BJ (cell line): ENCODE measurements around the gene C19orf73. TPM values are rescaled to one million over a fixed set of nuclear protein-coding genes. Genes with fewer than 3 reads are reported as not detected.

ENCODE experiments used
- CTCF ChIA-PET: fragments of 350-600 bp; formaldehyde crosslinking; extraction: SDS; loops from one replicate; lab custom pipeline; 2021; ENCODE audit warnings: antibody characterized with exemption, inconsistent platforms; lab: Yijun Ruan, JAX
- POLR2A ChIA-PET: fragments of 300-600 bp; sonication (Branson Sonifier 250); formaldehyde crosslinking; extraction: SDS; loops from one replicate; lab custom pipeline; 2021; ENCODE audit warnings: antibody characterized with exemption; lab: Charles Lee
- DNase-seq: peaks from one replicate; pipeline ENCODE4 v3.0.0-alpha.2; 2011; ENCODE audit warnings: low read depth
- H3K27me3 ChIP-seq: 2 replicates; pipeline ENCODE4 v1.6.0; 2011; ENCODE audit warnings: low read length; ENCODE audit not compliant: control insufficient read depth, insufficient read depth
- H3K36me3 ChIP-seq: 2 replicates; pipeline ENCODE4 v1.5.1; 2011; ENCODE audit warnings: low read length; ENCODE audit not compliant: control insufficient read depth, insufficient read depth
- H3K4me3 ChIP-seq: 2 replicates; pipeline ENCODE4 v1.5.1; 2011; ENCODE audit warnings: low read depth, mild to moderate bottlenecking, control low read depth, low read length
- polyA plus RNA-seq: library from polyadenylated mRNA; depleted of rRNA; stranded (reverse); fragments of >200 nt; gene quantifications from 2 replicates; pipeline ENCODE4 v1.2.3, GENCODE V29; 2011
- TF ChIP-seq, protein P1 (sequence below): IDR thresholded peaks from 2 replicates; pipeline ENCODE4 v1.5.1; 2011; ENCODE audit warnings: low read depth, mild to moderate bottlenecking, control low read depth, inconsistent platforms, low read length, moderate library complexity; ENCODE audit not compliant: insufficient read depth

The C19orf73 gene
- polyA plus RNA-seq, 1 experiment: 0.94 TPM

DNA sequence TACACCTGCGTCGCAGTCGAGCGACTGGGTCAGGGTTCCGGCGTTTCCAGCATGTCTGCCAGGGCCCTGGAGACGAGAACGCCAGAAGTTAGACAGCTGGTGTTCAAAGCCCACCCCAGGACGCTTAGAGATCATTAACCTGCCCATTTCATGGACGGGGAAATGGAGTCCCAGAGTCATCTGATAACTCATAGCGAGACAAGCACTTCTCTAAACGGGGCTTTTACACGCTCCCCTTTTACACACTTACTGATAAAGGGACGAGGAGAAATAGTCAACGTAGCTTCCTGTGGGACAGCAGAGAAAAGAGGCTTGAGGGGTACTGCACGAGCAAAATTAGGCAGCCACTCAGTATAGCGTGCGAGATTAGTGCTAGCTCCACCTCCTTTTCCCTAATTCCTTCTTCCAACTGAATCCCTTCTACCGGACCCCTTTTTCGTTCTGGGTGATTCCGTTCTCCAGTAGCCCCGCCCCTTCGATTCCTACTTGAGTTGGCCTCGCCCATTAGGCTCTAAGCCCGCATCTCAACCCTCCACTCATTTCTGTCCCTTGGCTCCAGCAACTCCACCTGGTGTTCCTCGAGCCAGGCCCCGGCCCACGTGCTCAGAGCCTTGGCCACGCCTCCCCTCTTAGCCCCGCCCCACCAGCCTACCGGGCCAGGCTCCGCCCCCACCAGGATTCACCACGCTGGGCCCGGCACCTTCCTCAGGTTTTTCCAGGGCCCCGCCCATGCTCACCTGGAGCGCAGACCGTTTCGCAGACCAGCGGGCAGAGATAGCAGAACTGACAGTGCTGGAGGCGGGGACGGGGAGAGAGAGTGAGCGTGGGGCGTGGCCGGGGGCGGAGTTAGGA lies 32.5 kb upstream of the C19orf73 start:
- peaks cover 2% of the 10 kb centered on the region; the same call in 1 of the 2 replicates for H3K27me3 ChIP-seq
- no peak overlapping the region for H3K4me3 ChIP-seq
- ChIA-PET POLR2A (interaction anchor here (0.7 kb wide), 1 partner anchor 25 kb away, joined by 5 read pairs; no protein-coding TSS in a partner anchor), CTCF (interaction anchor here (1.1 to 2.8 kb wide), 6 partner anchors 16 to 57 kb away, joined by 3 to 11 read pairs (median 4); partner anchors contain the start of gene LIN7B)
- DNase-seq: no peak
- TF ChIP-seq, protein P1, sequence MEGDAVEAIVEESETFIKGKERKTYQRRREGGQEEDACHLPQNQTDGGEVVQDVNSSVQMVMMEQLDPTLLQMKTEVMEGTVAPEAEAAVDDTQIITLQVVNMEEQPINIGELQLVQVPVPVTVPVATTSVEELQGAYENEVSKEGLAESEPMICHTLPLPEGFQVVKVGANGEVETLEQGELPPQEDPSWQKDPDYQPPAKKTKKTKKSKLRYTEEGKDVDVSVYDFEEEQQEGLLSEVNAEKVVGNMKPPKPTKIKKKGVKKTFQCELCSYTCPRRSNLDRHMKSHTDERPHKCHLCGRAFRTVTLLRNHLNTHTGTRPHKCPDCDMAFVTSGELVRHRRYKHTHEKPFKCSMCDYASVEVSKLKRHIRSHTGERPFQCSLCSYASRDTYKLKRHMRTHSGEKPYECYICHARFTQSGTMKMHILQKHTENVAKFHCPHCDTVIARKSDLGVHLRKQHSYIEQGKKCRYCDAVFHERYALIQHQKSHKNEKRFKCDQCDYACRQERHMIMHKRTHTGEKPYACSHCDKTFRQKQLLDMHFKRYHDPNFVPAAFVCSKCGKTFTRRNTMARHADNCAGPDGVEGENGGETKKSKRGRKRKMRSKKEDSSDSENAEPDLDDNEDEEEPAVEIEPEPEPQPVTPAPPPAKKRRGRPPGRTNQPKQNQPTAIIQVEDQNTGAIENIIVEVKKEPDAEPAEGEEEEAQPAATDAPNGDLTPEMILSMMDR: no peak
- no peaks in the 10 kb centered on the region for H3K36me3 ChIP-seq

DNA sequence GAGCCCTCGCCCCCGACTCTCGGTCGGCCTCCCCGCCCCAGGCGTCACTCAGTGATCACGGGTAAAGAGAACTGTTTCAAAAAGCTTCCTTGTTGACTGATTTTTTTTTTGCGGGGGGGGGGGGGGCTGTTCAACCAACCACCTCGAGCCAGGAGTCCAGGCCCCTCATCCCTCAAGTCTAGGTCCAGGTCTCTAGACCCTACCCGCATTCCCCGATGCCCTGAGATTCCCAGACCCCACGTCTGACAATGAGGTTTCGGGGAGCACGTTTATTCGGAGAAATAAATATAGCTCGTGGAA lies 32.0 kb upstream of the C19orf73 start:
- no peak for DNase-seq
- Histone ChIP-seq H3K27me3 (peaks cover 2% of the 10 kb centered on the region; the same call in 1 of the 2 replicates), H3K4me3 (peak overlapping the region; percentile 68), H3K36me3 (no peaks in the 10 kb centered on the region)
- CTCF ChIA-PET: interaction anchor here (1.1 to 2.8 kb wide), 7 partner anchors 15 to 57 kb away, joined by 3 to 11 read pairs (median 4); partner anchors contain the start of gene LIN7B
- POLR2A ChIA-PET: interaction anchor here (0.7 kb wide), 1 partner anchor 24 kb away, joined by 5 read pairs; no protein-coding TSS in a partner anchor
- TF ChIP-seq, protein P1: no peak

DNA sequence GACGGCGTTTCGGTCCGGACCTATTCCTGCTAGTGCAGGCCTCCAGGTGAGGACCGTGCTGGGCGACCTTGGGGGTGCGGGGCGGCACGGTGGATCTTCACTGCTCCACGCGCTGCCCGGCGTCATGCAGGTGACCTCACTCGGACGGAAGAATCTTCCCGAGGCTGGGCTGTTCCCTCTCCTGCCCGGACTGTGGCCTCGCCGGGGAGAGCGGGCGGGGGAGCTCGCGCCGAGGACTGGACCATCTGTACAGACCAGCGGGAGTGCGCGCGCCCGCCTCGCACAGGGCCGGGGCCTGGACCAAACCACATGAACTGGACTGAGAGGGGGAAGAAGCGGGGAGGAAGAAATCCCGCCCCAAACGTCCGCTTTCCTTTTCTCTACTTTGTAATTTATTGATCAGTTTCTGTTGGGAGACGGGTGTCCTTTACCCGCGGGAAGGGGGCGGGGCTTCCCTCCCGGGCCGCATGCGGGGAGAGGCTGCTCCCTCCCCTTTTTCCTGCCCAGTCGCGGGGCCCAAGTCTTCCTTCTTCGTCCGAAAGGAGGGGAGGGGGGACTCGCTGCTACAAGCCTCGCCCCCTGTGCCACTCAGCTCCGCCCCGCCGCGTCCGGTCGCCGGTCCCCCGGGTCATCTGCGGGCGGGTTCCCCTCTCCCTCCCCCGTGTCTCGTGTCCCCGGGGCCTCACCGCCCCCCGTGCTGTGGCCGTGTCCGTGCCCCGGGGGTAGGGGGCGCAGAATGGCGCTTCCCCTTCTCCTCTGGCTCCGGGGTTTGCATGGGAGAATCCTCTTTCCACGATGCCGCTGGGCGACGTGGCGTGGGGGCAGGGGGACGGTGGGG lies 31.4 kb upstream of the C19orf73 start:
- no peaks in the 10 kb centered on the region for H3K36me3 ChIP-seq
- POLR2A ChIA-PET: interaction anchor here (0.6 to 0.7 kb wide), 3 partner anchors 10 to 24 kb away, joined by 3 to 8 read pairs (median 5); no protein-coding TSS in a partner anchor
- no peak for DNase-seq
- CTCF ChIA-PET: interaction anchor here (1.1 to 2.8 kb wide), 7 partner anchors 15 to 58 kb away, joined by 3 to 11 read pairs (median 4); partner anchors contain the start of gene LIN7B
- TF ChIP-seq, protein P1: no peak
- peaks cover 2% of the 10 kb centered on the region; the same call in 1 of the 2 replicates for H3K27me3 ChIP-seq
- H3K4me3 ChIP-seq: peak overlapping the region; percentile 68

DNA sequence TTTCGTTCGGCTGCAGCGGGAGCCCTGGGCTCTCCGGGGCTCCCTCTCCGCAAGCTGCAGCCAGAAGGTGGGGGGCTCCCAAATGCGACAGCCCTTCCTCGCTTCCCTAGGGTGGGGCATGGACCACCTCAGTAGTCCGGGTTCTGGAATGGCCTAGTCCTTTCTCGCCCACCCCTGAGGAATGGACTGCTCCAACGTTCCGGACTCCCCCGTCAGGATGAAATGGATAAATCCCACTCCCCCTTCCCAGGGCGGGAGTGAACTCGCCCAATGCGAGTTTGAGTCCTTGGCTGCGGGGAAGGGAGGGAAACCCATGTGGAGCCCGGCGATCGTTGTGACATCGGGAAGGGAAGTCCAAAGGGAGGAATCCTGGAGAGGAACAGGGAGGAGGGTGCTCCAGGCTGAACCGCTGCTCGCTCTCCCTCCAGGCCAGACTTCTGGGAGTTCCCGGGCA lies 30.7 kb upstream of the C19orf73 start:
- Histone ChIP-seq H3K4me3 (peak overlapping the region; percentile 68), H3K27me3 (peaks cover 1% of the 10 kb centered on the region; the same call in 1 of the 2 replicates), H3K36me3 (no peaks in the 10 kb centered on the region)
- CTCF ChIA-PET: interaction anchor here (1.0 to 4.8 kb wide), 5 partner anchors 36 to 52 kb away, joined by 3 to 33 read pairs (median 5); partner anchors contain the start of gene LIN7B
- TF ChIP-seq, protein P1: no peak
- DNase-seq: no peak
- POLR2A ChIA-PET: interaction anchor here (0.5 to 0.6 kb wide), 2 partner anchors 11 to 85 kb away, joined by 3 to 9 read pairs; partner anchors contain the start of gene NTF4
